ENCODE measurements around the gene PTPRQ.
"Not testable (repeated sequence)": the region's sequence is repeated elsewhere in the genome, so short reads cannot be mapped to it uniquely, and the experiment has no call there.

The PTPRQ gene

GRCh38 chr12:80477521-80478145 lies 33.6 kb downstream of the PTPRQ start:
- DNase-seq: not testable (repeated sequence)

- no peak for DNase-seq
Observed at GRCh38 chr12:80484746-80485145, 40.7 kb downstream of the PTPRQ start.

- DNase-seq: no peak
Observed at GRCh38 chr12:80485222-80485987, 41.4 kb downstream of the PTPRQ start.

GRCh38 chr12:80490329-80490728 lies 46.3 kb downstream of the PTPRQ start:
- no peak for DNase-seq

- no peak for DNase-seq
Observed at GRCh38 chr12:80491166-80491565, 47.1 kb downstream of the PTPRQ start.

GRCh38 chr12:80493466-80493865 lies 49.4 kb downstream of the PTPRQ start:
- no peak for DNase-seq

GRCh38 chr12:80494836-80495235 lies 50.8 kb downstream of the PTPRQ start:
- DNase-seq: no peak

- DNase-seq: no peak
Observed at GRCh38 chr12:80498059-80498728, 54.2 kb downstream of the PTPRQ start.

- DNase-seq: no peak
Observed at GRCh38 chr12:80504389-80505163, 60.5 kb downstream of the PTPRQ start.

- DNase-seq: no peak
Observed at GRCh38 chr12:80509781-80510556, 65.9 kb downstream of the PTPRQ start.

- DNase-seq: no peak
Observed at GRCh38 chr12:80512781-80513180, 68.7 kb downstream of the PTPRQ start.

GRCh38 chr12:80513211-80513610 lies 69.2 kb downstream of the PTPRQ start:
- no peak for DNase-seq

- no peak for DNase-seq
Observed at GRCh38 chr12:80517655-80518054, 73.6 kb downstream of the PTPRQ start.

GRCh38 chr12:80531646-80532045 lies 87.6 kb downstream of the PTPRQ start:
- no peak for DNase-seq

GRCh38 chr12:80539029-80539428 lies 95.0 kb downstream of the PTPRQ start:
- no peak for DNase-seq

- DNase-seq: no peak
Observed at GRCh38 chr12:80549298-80549697, 105.3 kb downstream of the PTPRQ start.

GRCh38 chr12:80551897-80552296 lies 107.9 kb downstream of the PTPRQ start:
- no peak for DNase-seq

GRCh38 chr12:80553316-80553715 lies 109.3 kb downstream of the PTPRQ start:
- no peak for DNase-seq

- DNase-seq: no peak
Observed at GRCh38 chr12:80556566-80556965, 112.5 kb downstream of the PTPRQ start.

- no peak for DNase-seq
Observed at GRCh38 chr12:80559766-80560165, 115.7 kb downstream of the PTPRQ start.

GRCh38 chr12:80565271-80565670 lies 121.2 kb downstream of the PTPRQ start:
- DNase-seq: no peak

GRCh38 chr12:80567401-80567800 lies 123.4 kb downstream of the PTPRQ start:
- DNase-seq: no peak

Data from activated CD4-positive, alpha-beta T cell treated with anti-CD3 and anti-CD28 coated beads, Interleukin-2, amount 50 U/mL, for 4 hours (primary cell).